RWPE2 (cell line): ENCODE measurements around the gene VPS13C.

Experiments used
- ATAC-seq: fragments of 200-7000 bp; cut with Tn5 transposase; 3 replicates; pipeline ENCODE4 v1.9.1; 2021; ENCODE audit warnings: low read depth
- DNase-seq: peaks from one replicate; pipeline ENCODE4 v3.0.0-alpha.2; 2020; ENCODE audit warnings: low spot score
- H3K27ac ChIP-seq: fragments of 450-650 bp; 2 replicates; pipeline ENCODE4 v1.5.1; 2017; ENCODE audit warnings: mild to moderate bottlenecking; ENCODE audit not compliant: poor library complexity, severe bottlenecking
- H3K27me3 ChIP-seq: fragments of 250-450 bp; sonication (Bioruptor Pico); 2 replicates; pipeline ENCODE4 v1.5.1; 2021; ENCODE audit warnings: mild to moderate bottlenecking, moderate library complexity; ENCODE audit not compliant: insufficient read depth, poor library complexity, severe bottlenecking
- H3K36me3 ChIP-seq: fragments of 250-450 bp; sonication (Bioruptor Pico); 2 replicates; pipeline ENCODE4 v1.5.1; 2020; ENCODE audit warnings: low read depth, mild to moderate bottlenecking, moderate library complexity
- H3K4me1 ChIP-seq: fragments of 250-450 bp; sonication (Bioruptor Pico); 2 replicates; pipeline ENCODE4 v1.5.1; 2021; ENCODE audit warnings: mild to moderate bottlenecking, moderate library complexity; ENCODE audit not compliant: insufficient read depth, poor library complexity, severe bottlenecking
- H3K4me3 ChIP-seq: fragments of 250-450 bp; sonication (Bioruptor Pico); 2 replicates; pipeline ENCODE4 v1.5.1; 2021; ENCODE audit warnings: mild to moderate bottlenecking, moderate library complexity; ENCODE audit not compliant: severe bottlenecking
- H3K9me3 ChIP-seq: fragments of 250-450 bp; sonication (Bioruptor Pico); 2 replicates; pipeline ENCODE4 v1.5.1; 2021; ENCODE audit warnings: mild to moderate bottlenecking, moderate library complexity; ENCODE audit not compliant: severe bottlenecking
- TF ChIP-seq, protein P1 (sequence below): fragments of 450-650 bp; IDR thresholded peaks from one replicate; pipeline ENCODE4 v1.5.1; 2017; ENCODE audit warnings: mild to moderate bottlenecking, moderate library complexity; ENCODE audit not compliant: poor library complexity, severe bottlenecking

VPS13C gene

DNA sequence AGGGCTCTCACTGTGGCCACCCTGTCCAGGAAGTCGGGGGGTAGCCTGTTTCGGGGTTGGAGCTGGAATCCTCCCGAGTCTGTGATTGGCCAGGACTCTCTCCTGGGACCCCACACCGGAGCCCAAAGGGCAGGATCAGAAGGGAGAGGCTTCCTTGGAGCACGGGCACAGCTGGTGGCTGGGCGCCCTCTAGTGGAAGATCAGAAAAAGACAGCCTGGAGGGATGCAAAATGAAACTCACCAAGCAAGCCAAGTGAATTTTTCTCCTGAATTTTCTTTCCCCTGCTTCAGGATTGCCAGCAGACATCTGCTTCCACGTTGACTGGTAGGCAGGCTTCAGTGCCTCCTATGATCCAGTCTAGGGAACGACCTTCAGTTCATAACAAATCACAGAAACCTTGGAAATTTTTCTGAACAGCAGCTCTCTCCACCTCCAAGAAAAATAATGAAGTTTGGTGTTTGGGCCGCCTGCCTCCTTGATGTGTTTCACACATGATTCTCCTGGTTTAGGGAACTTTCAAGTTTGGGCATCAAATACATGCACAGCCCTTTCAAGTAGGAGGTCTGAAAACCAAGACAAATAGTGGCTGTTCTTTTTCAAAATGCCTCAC, 224.6 kb downstream of the VPS13C start:
- ATAC-seq, result peak; percentile 60

DNA sequence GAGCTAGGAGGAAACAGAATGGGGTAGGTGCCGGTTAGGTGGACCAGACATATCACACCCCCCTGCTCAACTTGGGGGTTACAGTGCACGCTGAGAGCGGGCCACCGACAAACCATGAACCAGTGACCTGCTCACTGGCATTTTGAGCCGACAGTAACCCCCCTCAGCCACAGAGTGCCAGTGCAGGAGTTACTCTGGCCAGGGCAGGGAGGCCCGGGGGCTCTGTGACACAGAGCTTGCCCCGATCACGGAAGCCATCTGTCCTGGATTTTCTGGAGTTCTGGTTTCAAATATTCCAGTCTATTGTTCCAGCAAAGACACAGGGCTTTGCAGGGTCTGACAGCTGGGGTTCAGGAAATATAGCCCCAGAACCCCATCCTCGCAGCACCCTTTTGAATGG, 225.2 kb downstream of the VPS13C start:
- ATAC-seq, result no peak
- TF ChIP-seq, protein P1, sequence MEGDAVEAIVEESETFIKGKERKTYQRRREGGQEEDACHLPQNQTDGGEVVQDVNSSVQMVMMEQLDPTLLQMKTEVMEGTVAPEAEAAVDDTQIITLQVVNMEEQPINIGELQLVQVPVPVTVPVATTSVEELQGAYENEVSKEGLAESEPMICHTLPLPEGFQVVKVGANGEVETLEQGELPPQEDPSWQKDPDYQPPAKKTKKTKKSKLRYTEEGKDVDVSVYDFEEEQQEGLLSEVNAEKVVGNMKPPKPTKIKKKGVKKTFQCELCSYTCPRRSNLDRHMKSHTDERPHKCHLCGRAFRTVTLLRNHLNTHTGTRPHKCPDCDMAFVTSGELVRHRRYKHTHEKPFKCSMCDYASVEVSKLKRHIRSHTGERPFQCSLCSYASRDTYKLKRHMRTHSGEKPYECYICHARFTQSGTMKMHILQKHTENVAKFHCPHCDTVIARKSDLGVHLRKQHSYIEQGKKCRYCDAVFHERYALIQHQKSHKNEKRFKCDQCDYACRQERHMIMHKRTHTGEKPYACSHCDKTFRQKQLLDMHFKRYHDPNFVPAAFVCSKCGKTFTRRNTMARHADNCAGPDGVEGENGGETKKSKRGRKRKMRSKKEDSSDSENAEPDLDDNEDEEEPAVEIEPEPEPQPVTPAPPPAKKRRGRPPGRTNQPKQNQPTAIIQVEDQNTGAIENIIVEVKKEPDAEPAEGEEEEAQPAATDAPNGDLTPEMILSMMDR, result no peak
- Histone ChIP-seq H3K36me3 (no peaks in the 10 kb centered on the region), H3K27me3 (peaks cover 3% of the 10 kb centered on the region), H3K4me1 (no peaks in the 10 kb centered on the region), H3K9me3 (no peaks in the 10 kb centered on the region), H3K27ac (no peak overlapping the region), H3K4me3 (no peak overlapping the region)
- no peak for DNase-seq

More for the DNA sequence above, 224.6 kb downstream of the VPS13C start:
- no peak for DNase-seq
- TF ChIP-seq, protein P1, result peak; percentile 100
- no peaks in the 10 kb centered on the region for H3K4me1 ChIP-seq
- H3K9me3 ChIP-seq, result no peaks in the 10 kb centered on the region
- H3K27me3 ChIP-seq, result peaks cover 3% of the 10 kb centered on the region
- no peak overlapping the region for H3K27ac ChIP-seq
- H3K36me3 ChIP-seq, result no peaks in the 10 kb centered on the region
- H3K4me3 ChIP-seq, result no peak overlapping the region

DNA sequence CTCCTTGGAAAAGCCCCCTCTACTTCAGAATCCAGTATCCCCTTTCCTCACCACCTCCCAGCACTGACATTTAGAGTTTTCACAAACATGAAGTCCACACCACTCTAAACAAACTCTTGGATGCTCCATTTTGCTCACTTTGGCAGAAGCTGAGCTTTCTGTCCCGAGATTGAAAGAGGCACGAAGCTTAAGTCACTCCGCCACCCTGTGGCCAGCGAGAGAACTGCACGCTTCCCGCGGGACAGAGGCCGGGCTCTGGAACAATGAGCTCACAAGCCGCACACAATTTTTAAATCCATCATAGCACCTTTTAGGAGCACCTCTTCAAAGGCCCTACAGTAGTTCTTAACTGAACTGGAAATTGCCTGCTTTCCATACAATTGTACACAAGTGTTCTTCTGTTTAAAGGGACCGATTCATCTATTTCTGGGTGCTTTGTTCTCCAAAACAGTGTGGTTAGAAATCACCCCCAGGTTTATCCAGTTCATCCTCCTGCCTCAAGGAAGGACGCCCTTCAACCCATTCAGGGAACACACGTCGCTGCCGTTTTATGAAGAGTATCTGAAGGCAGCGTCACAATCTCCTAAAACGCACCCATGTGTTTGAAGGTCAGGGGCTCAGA, 226.1 kb downstream of the VPS13C start:
- peaks cover 3% of the 10 kb centered on the region for H3K27me3 ChIP-seq
- H3K4me3 ChIP-seq, result no peak overlapping the region
- peak; percentile 67 for DNase-seq
- no peak overlapping the region for H3K27ac ChIP-seq
- peak; percentile 76 for ATAC-seq
- H3K4me1 ChIP-seq, result no peaks in the 10 kb centered on the region
- no peaks in the 10 kb centered on the region for H3K9me3 ChIP-seq
- no peaks in the 10 kb centered on the region for H3K36me3 ChIP-seq
- TF ChIP-seq, protein P1, result peak; percentile 99

DNA sequence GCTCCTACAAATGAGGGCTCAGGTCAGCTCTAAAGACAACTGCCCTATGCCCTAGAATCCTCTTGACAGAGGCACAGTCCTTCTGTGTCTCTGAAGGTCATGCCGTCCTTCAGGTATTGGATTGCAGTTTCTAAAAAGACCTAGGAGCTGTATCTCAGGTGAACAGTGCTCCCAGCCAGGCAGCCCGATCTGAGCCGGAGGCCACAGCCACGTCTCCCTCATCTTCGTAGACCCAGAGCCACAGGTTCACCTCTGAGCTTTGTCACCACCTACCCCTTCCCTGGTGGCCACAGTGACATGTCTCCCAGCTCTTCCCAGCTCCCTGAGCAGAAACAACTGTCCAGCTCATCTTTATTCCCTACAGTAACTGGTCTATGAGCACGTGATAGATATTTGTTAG, 228.0 kb downstream of the VPS13C start:
- TF ChIP-seq, protein P1, result no peak
- DNase-seq, result no peak
- no peaks in the 10 kb centered on the region for H3K36me3 ChIP-seq
- H3K4me3 ChIP-seq, result no peak overlapping the region
- peaks cover 3% of the 10 kb centered on the region for H3K27me3 ChIP-seq
- H3K4me1 ChIP-seq, result no peaks in the 10 kb centered on the region
- no peak overlapping the region for H3K27ac ChIP-seq
- H3K9me3 ChIP-seq, result no peaks in the 10 kb centered on the region
- no peak for ATAC-seq

DNA sequence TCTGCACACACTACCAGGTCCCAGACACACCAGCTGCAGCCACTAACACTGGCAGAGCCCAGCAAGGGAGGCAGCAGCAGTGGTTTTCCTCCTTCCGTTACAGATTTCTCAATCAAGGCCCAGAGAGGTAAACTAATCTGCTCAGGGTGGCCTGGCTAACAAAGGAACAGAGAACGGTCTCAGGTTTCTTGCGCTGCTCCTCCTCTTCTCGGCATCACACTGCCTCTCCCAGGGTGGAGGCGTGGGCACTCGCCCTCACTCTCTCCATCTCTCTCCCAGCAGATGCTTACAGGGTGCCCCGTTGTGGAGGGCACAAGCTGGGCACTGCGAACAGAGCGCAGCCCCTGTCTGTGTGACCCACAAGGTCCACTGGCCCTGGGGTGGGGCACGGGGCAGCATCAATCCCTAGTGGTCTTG, 228.7 kb downstream of the VPS13C start:
- ATAC-seq (no peak), DNase-seq (no peak)
- TF ChIP-seq, protein P1, result no peak
- Histone ChIP-seq H3K4me3 (no peak overlapping the region), H3K4me1 (no peaks in the 10 kb centered on the region), H3K9me3 (no peaks in the 10 kb centered on the region), H3K27me3 (peaks cover 3% of the 10 kb centered on the region), H3K27ac (no peak overlapping the region), H3K36me3 (no peaks in the 10 kb centered on the region)
